ENCODE data around the gene INPP5A.

Gene INPP5A

DNA sequence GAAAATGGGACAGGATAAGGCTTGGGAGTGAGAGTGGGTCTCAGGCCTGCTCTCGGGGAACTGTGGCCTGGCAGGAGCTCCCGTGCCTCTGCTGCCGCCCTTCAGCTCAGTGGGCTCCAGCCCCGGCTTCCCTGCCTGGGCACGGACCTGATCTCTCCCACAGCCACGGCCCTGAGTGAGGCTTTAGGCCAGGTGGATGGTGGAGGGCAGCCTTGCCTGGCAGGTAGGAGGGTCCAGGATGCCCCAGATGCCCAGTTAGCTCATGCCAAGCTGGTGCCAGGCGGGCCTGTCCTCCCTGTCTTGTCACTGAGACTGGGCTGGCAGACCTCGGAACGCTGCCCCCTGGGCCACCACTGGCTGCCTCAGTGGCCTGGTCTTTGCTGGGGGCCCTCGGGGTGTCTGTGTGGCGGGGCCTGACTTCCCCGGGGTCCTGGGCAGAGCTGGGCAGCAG is 116.6 kb downstream of the INPP5A start:
- Histone ChIP-seq H3K4me3 (ENCODE audit: insufficient read depth, low read depth, low read length, poor library complexity, severe bottlenecking) (no peak overlapping the region), H3K27ac (ENCODE audit: insufficient read depth, low read length, poor library complexity, severe bottlenecking) (no peak overlapping the region), H3K36me3 (ENCODE audit: control insufficient read depth, insufficient read depth, low read length) (peaks cover 7% of the 10 kb centered on the region), H3K4me1 (ENCODE audit: control insufficient read depth, insufficient read depth, low read length, poor library complexity, severe bottlenecking) (no peaks in the 10 kb centered on the region), H3K9me3 (ENCODE audit: control insufficient read depth, low read length) (no peaks in the 10 kb centered on the region), H3K27me3 (replicated peaks; ENCODE audit: control insufficient read depth, insufficient read depth, low read length, poor library complexity, severe bottlenecking) (no peaks in the 10 kb centered on the region)
- DNase-seq: no peak

DNA sequence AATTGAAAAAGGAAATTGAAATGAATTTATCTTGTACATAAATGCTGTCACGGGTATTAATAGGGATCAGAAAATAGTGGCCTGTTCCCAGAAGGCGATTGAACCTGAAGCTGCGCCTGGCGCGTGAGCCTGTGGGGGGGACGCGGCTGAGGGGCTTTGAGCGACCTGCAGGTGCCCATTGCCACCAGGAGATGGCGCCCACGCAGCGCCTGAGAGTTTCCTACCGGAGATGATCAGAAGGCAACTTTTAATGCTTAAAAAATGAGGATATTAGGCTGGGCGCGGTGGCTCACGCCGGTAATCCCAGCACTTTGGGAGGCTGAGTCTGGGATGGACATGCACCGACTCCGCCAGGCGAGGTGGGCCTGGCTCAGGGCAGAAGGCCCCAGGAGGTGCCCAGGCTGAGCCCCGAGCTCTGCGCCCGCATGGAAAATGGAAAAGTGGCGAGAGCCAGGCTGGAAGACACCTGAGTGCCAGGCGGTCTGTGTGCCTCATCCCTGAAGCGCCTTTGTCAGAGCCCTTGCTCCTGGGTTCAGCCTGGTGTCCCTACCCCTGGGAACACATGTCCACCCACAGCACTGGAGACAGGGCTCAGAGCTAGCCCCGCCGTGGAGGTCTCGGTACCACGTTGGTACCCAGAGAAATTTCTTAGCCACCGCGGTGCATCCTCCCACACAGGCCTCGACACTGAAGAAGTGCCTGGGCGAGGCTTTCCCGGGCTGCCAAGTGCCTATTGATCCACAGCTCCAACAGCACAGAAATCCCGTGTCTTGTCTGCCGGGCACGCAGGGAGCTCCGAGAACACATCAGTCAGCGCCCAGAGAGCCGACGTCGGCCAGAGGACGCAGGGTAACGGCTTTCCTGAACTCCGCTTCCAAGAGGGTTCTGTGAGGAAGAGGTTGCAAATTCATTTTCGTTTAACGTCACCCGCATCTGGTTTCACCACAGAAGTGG is 117.4 kb downstream of the INPP5A start:
- Histone ChIP-seq H3K9me3 (ENCODE audit: control insufficient read depth, low read length) (no peaks in the 10 kb centered on the region), H3K4me1 (ENCODE audit: control insufficient read depth, insufficient read depth, low read length, poor library complexity, severe bottlenecking) (no peaks in the 10 kb centered on the region), H3K27me3 (replicated peaks; ENCODE audit: control insufficient read depth, insufficient read depth, low read length, poor library complexity, severe bottlenecking) (no peaks in the 10 kb centered on the region), H3K4me3 (ENCODE audit: insufficient read depth, low read depth, low read length, poor library complexity, severe bottlenecking) (no peak overlapping the region), H3K36me3 (ENCODE audit: control insufficient read depth, insufficient read depth, low read length) (peaks cover 6% of the 10 kb centered on the region), H3K27ac (ENCODE audit: insufficient read depth, low read length, poor library complexity, severe bottlenecking) (no peak overlapping the region)
- DNase-seq: peak in 1 of 3 donors; percentile 21

- no peak overlapping the region for H3K27ac ChIP-seq (ENCODE audit: insufficient read depth, low read length, poor library complexity, severe bottlenecking)
- H3K4me1 ChIP-seq (ENCODE audit: control insufficient read depth, insufficient read depth, low read length, poor library complexity, severe bottlenecking): no peaks in the 10 kb centered on the region
- H3K9me3 ChIP-seq (ENCODE audit: control insufficient read depth, low read length): no peaks in the 10 kb centered on the region
- DNase-seq: no peak
- no peaks in the 10 kb centered on the region for H3K36me3 ChIP-seq (ENCODE audit: control insufficient read depth, insufficient read depth, low read length)
- H3K4me3 ChIP-seq (ENCODE audit: insufficient read depth, low read depth, low read length, poor library complexity, severe bottlenecking): no peak overlapping the region
- no peaks in the 10 kb centered on the region for H3K27me3 ChIP-seq (replicated peaks; ENCODE audit: control insufficient read depth, insufficient read depth, low read length, poor library complexity, severe bottlenecking)
These were observed 118.1 kb downstream of the INPP5A start for GRCh38 chr10:132655735-132656134.

- H3K27me3 ChIP-seq (replicated peaks; ENCODE audit: control insufficient read depth, insufficient read depth, low read length, poor library complexity, severe bottlenecking): no peaks in the 10 kb centered on the region
- H3K36me3 ChIP-seq (ENCODE audit: control insufficient read depth, insufficient read depth, low read length): no peaks in the 10 kb centered on the region
- no peak overlapping the region for H3K4me3 ChIP-seq (ENCODE audit: insufficient read depth, low read depth, low read length, poor library complexity, severe bottlenecking)
- H3K4me1 ChIP-seq (ENCODE audit: control insufficient read depth, insufficient read depth, low read length, poor library complexity, severe bottlenecking): no peaks in the 10 kb centered on the region
- no peak overlapping the region for H3K27ac ChIP-seq (ENCODE audit: insufficient read depth, low read length, poor library complexity, severe bottlenecking)
- no peak for DNase-seq
- H3K9me3 ChIP-seq (ENCODE audit: control insufficient read depth, low read length): no peaks in the 10 kb centered on the region
These were observed 118.9 kb downstream of the INPP5A start for GRCh38 chr10:132656283-132657126.

- H3K27ac ChIP-seq (ENCODE audit: insufficient read depth, low read length, poor library complexity, severe bottlenecking): no peak overlapping the region
- H3K4me3 ChIP-seq (ENCODE audit: insufficient read depth, low read depth, low read length, poor library complexity, severe bottlenecking): no peak overlapping the region
- DNase-seq: no peak
- H3K36me3 ChIP-seq (ENCODE audit: control insufficient read depth, insufficient read depth, low read length): no peaks in the 10 kb centered on the region
- no peaks in the 10 kb centered on the region for H3K4me1 ChIP-seq (ENCODE audit: control insufficient read depth, insufficient read depth, low read length, poor library complexity, severe bottlenecking)
- no peaks in the 10 kb centered on the region for H3K9me3 ChIP-seq (ENCODE audit: control insufficient read depth, low read length)
- no peaks in the 10 kb centered on the region for H3K27me3 ChIP-seq (replicated peaks; ENCODE audit: control insufficient read depth, insufficient read depth, low read length, poor library complexity, severe bottlenecking)
These were observed 119.6 kb downstream of the INPP5A start for GRCh38 chr10:132657127-132657706.

- no peaks in the 10 kb centered on the region for H3K36me3 ChIP-seq (ENCODE audit: control insufficient read depth, insufficient read depth, low read length)
- H3K27ac ChIP-seq (ENCODE audit: insufficient read depth, low read length, poor library complexity, severe bottlenecking): no peak overlapping the region
- DNase-seq: no peak
- no peaks in the 10 kb centered on the region for H3K27me3 ChIP-seq (replicated peaks; ENCODE audit: control insufficient read depth, insufficient read depth, low read length, poor library complexity, severe bottlenecking)
- H3K4me3 ChIP-seq (ENCODE audit: insufficient read depth, low read depth, low read length, poor library complexity, severe bottlenecking): no peak overlapping the region
- H3K9me3 ChIP-seq (ENCODE audit: control insufficient read depth, low read length): no peaks in the 10 kb centered on the region
- no peaks in the 10 kb centered on the region for H3K4me1 ChIP-seq (ENCODE audit: control insufficient read depth, insufficient read depth, low read length, poor library complexity, severe bottlenecking)
These were observed 120.2 kb downstream of the INPP5A start for GRCh38 chr10:132657748-132658147.

GRCh38 chr10:132658546-132659205 is 121.1 kb downstream of the INPP5A start:
- no peak overlapping the region for H3K27ac ChIP-seq (ENCODE audit: insufficient read depth, low read length, poor library complexity, severe bottlenecking)
- H3K4me1 ChIP-seq (ENCODE audit: control insufficient read depth, insufficient read depth, low read length, poor library complexity, severe bottlenecking): no peaks in the 10 kb centered on the region
- no peak overlapping the region for H3K4me3 ChIP-seq (ENCODE audit: insufficient read depth, low read depth, low read length, poor library complexity, severe bottlenecking)
- H3K36me3 ChIP-seq (ENCODE audit: control insufficient read depth, insufficient read depth, low read length): no peaks in the 10 kb centered on the region
- H3K27me3 ChIP-seq (replicated peaks; ENCODE audit: control insufficient read depth, insufficient read depth, low read length, poor library complexity, severe bottlenecking): no peaks in the 10 kb centered on the region
- H3K9me3 ChIP-seq (ENCODE audit: control insufficient read depth, low read length): no peaks in the 10 kb centered on the region
- DNase-seq: no peak

DNA sequence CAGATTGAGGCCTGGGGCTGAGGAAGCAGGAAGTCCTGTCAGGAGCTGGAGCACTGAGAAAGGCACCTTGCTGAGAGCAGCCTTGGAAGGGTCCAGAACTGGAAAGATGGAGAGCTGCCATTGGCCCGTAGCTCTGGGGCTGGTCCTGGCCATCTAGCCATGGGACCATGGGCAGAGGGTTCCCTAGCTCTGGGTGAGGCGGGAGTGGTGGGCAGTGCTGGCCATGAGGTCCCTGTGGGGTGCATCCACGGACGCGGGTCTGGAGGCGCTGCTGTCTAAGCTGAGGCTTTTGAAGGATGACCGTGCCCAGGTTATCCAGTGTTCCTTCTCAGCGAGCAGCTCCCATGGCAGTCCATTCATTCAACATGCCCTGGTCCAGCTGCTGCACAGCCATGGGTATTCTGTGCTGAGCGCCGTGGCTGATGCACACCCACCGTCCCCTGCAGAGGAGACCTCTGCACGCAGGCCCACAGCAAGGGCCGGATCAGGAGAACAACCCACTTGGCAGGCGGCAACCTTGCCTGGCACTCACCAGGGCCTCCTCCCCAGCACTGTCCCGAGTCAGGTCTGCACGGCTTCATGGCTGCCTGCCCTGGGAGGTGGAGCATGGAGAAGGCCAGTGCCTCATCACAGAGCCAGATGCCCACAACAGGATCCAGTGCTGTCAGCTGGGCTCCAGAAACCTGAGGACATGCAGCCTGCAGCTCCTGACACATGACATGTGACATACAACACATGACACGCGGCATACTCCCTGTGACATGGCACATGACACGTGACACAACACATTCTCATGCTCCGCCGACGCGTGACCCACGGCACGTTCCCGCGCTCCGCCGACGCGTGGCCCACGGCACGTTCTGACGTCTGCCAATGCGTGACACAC is 121.9 kb downstream of the INPP5A start:
- Histone ChIP-seq H3K4me3 (ENCODE audit: insufficient read depth, low read depth, low read length, poor library complexity, severe bottlenecking) (no peak overlapping the region), H3K36me3 (ENCODE audit: control insufficient read depth, insufficient read depth, low read length) (no peaks in the 10 kb centered on the region), H3K27ac (ENCODE audit: insufficient read depth, low read length, poor library complexity, severe bottlenecking) (no peak overlapping the region), H3K27me3 (replicated peaks; ENCODE audit: control insufficient read depth, insufficient read depth, low read length, poor library complexity, severe bottlenecking) (no peaks in the 10 kb centered on the region), H3K9me3 (ENCODE audit: control insufficient read depth, low read length) (no peaks in the 10 kb centered on the region), H3K4me1 (ENCODE audit: control insufficient read depth, insufficient read depth, low read length, poor library complexity, severe bottlenecking) (no peaks in the 10 kb centered on the region)
- DNase-seq: no peak

DNA sequence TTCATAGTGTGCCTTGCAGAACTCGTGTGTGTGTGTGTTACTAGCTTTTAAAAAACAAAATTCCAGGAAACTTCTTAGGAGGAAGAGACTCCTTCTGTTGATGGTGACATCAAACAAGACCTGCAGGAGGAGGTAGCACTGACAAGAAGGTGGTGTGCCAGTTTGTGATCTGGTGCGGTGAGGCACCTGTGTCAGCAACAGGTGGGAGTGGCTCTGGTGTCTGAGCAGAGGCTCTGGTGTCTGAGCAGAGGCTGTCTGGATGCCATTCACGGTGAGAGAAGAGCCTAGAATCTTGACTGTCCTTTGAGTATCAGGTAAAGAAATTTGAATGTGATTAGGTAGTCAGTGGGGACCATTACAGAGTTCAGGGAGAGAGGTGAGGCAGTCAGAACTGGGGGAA is 122.8 kb downstream of the INPP5A start:
- Histone ChIP-seq H3K4me3 (ENCODE audit: insufficient read depth, low read depth, low read length, poor library complexity, severe bottlenecking) (no peak overlapping the region), H3K4me1 (ENCODE audit: control insufficient read depth, insufficient read depth, low read length, poor library complexity, severe bottlenecking) (no peaks in the 10 kb centered on the region)
- no peak for DNase-seq

More for the DNA sequence above, 122.8 kb downstream of the INPP5A start:
- Histone ChIP-seq H3K36me3 (ENCODE audit: control insufficient read depth, insufficient read depth, low read length) (no peaks in the 10 kb centered on the region), H3K9me3 (ENCODE audit: control insufficient read depth, low read length) (no peaks in the 10 kb centered on the region), H3K27ac (ENCODE audit: insufficient read depth, low read length, poor library complexity, severe bottlenecking) (no peak overlapping the region), H3K27me3 (replicated peaks; ENCODE audit: control insufficient read depth, insufficient read depth, low read length, poor library complexity, severe bottlenecking) (no peaks in the 10 kb centered on the region)
